HCEC 1CT (cell line): ENCODE data around the gene ENAH.
"Not testable (repeated sequence)": the region's sequence is repeated elsewhere in the genome, so short reads cannot be mapped to it uniquely, and the experiment has no call there.

Source experiments
- DNase-seq: peaks from one replicate; pipeline ENCODE4 v3.0.0-alpha.2; 2017

Gene ENAH

DNA sequence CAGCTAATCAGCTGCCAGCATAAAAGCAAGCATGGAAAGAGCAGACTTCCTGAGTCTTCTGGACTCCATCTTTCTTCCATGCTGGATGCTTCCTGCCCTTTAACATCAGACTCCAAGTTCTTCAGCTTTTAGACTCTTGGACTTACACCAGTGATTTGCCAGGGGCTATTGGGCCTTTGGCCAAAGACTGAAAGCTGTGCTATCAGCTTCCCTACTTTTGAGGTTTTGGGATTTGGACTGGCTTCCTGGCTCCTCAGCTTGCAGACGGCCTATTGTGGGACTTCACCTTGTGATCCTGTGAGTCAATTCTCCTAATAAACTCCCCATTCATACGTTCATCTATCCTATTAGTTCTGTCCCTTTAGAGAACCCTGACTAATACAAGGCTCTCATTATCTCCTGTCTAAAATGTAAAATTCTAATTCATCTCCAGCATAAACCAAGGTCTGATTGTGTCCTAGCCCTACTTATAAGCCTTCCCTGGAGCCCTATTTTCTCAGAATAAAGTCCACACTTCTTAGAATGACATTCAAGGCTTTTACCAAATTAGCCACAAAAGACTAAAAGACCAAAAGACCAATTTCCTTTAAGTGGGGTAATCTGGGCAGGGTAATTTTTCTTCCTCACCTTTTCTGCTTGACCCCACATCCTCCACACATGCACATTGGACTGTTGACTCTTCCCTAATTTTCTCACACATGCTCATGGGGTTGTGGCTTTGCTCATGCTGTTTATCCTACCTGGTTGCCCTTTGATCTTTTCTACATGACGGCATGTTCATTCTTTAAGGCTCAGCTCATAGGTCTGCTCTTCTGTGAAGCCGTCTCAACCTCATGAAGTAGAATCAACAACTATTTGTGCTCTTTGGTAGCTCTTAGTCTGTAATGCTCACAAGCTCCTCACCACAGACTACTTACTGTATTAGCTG, 18.1 kb upstream of the ENAH start:
- DNase-seq = no peak

DNA sequence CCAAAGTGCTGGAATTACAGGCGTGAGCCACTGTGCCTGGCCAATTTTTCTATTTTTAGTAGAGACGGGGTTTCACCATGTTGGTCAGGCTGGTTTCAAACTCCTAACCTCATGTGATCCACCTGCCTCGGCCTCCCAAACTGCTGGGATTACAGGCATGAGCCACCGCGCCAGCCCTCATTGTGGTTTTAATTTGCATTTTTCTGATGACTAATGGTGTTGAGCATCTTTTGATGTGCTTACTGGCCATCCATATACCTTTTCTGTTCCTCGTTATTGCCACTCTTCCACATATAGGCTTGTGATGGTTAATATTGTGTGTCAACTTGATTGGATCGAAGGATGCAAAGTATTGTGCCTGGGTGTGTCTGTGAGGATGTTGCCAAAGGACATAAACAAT, 17.4 kb upstream of the ENAH start:
- no peak for DNase-seq

DNA sequence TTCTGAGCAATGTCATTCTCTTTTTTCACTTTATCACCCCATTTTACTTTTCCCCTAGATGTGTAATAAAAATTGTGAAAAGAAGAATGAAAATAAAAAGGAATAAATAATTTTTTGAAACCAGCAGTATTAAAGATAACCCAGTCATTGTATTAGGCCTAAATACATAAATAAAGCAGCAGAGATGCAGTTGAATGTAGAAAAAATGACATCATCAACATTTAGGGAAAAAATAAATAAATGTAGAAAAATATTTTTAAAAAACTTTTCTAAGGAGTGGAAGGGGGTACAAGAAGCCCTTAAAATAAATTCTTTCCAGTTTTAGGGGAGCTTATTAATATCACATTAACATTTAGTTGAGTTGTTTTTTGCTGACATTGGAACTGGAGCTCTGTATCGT, 15.3 kb upstream of the ENAH start:
- no peak for DNase-seq

DNA sequence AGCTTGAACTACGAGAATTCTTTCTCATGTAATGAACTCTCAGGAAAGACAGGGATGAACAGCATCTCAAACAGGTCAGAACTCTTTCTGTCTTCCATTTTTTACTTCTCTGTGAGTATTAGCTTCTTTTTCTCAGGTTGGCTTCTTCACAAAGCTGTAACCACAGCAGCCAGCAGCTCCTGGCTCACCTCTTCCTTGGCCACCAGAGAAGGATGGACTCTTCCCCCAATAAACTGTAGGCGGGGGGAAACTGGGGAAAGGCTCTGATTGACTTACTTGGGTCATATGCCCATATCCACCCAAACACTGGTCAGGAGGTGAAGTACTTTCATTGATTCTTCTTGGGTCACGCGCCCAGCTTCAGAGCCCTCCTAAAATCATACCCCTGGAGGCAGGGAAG, 14.4 kb upstream of the ENAH start:
- DNase-seq = no peak

DNA sequence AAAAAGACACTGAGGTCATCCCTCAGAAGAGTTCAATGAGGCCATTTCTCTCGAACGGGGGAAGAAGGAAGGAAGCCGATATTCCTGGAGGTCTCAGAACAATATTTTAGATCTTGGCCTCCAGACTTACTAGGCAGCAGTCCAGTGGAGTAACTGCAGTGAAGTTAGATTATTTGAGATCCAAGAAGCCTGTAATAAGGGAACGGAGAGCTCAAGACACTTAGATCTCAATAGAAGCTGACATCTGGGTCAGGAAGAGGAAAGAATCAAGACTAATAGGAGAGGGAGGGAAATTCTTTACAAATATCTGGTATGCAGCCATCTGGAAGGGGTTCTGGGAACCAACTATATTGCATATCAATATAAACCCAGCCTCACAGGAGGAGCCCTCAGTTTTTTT, 13.6 kb upstream of the ENAH start:
- no peak for DNase-seq

DNA sequence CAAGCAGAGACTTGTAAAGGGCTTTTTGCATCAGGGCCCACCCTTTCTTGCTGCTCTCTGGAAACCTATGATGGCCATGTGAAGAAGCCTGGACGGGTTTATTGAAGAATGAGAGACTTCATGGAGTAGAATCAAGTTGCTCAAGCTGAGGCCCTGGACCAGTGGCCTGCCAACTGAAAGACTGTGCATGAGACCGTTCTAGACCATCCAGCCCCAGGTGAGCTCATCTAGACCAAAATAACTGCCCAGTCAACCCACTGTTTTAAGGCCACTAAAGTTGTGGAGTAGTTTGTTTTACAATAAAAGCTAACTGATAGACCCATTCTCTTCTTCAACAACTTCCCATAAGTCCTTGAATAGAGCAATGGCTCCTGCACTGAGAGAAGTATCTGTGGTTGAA, 11.8 kb upstream of the ENAH start:
- DNase-seq = no peak

DNA sequence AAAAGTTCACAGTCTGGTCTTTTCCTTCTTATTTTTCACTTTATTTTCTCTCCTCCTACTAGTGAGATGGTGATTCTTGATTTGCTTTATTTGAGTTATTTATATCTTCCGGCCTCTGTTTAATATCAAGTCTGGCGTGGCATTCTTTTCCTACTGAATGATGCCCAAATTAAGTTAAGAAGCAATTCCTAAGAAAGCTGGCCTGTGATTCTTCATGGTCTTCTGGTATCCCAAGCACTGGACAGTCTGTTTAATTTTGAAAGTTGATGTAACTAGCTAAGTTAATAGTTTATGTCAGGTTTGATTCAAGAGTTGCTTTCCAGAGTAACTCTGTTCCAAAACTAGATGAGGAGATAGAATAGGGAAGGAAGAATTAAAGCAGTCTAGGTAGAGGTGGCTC, 9.2 kb upstream of the ENAH start:
- DNase-seq = no peak

DNA sequence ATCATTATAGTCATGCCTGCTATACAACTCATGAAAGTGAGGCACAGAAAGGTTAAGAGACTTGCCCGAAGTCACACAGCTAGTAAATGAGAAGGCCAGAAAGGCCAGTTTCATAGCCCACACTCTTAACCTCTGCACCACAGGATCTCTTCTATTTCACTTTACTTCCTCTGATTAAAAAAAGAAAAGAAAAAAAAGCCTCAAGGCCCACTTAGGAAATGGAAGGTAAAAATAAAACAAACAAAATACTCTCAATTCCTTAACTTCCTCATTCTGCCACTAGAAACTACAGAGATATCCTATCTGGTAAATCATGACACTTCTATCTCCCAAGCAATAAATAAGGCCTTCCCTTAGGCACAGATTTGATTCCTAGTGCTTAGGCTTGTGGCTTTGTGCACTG, 7.6 kb upstream of the ENAH start:
- DNase-seq = no peak

DNA sequence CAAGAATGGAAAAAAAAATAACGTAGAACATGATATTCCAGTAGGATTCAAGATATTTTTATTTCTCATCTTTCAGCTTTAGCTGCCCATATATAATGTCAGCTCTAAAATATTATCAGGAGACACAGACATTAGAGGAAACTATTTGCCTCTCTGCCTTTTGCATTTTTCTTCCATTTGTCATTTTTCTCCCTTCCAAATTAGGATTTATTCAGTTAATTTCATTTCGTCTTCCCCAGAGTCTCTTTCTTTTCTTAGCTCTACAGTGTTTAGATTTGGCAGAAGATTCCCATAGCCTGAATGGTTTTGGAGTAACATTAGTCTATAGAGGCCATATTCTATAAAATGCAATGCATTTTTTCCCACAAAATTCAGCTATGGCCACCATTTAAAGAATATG, 5.1 kb upstream of the ENAH start:
- DNase-seq = peak; percentile 54

DNA sequence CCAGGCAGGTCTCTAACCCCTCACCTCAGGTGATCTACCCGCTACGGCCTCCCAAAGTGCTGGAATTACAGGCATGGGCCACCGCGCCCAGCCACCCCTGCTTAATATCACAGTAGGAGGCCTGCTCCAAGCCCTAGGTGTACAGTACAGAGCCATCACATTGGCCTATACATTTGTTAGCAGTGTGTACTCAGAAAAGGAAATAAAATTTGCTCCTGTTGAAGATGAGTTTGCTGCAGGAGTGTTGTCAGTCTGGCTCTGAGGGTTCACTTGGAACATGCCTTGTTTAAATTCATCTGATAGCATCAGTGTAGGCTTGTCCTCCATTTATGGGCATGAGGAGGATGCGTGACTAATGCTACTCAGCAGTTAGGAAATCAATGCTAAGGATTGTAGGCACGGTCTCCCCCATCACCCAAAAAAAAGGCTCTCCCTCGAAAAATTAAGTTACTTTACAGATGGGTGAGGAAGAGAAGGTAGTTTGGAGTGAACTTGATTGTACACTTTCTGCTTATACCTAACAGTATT, 4.6 kb upstream of the ENAH start:
- DNase-seq = peak; percentile 92

DNA sequence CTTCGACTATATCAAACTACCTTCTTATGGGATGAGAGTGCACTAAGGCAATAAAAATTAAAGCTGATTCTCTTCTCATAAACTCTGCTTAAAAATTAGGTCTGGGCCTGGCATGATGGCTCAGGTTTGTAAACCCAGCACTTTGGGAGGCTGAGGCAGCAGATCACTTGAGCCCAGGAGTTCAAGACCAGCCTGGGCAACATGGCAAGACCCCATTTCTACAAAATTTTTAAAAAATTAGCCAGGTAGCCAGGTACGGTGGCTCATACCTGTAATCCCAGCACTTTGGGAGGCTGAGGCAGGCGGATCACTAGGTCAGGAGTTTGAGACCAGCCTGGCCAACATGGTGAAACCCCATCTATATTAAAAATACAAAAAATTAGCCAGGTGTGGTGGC, 3.3 kb upstream of the ENAH start:
- DNase-seq = not testable (repeated sequence)

DNA sequence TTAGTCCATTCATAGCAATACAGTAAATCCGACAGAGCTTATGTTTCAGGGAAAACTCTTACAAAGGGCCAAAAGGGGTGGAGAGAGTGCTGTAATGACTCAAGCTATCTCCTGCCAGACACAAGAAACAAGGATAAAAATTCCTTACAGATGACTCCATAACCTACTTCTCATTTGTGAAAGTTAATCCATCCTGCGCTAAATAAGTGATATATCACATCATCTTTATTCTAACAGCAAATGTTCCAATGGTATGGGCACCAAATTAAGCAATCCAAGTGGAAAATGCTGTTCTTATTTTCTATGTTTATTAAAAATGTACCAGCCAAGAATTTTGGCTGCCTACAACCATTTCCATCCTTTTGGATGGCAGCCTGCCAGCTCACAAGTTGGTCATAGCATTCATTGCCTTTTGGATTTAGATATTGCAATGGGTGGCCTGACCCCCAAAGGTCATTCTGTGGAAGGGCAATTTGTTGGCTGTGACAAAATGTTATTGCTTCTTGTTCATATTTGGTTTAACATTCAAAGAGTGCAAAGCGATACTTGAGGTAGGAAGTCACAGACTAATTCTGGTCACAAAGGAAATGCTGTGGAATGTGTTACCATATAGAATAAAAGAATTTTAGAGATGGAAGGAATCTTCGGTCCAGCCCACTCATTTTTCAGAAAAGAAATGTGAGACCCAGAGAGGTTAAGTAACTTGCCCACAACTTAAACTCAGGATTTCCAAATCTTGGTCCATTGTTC, 2.8 kb upstream of the ENAH start:
- peak; percentile 99 for DNase-seq

DNA sequence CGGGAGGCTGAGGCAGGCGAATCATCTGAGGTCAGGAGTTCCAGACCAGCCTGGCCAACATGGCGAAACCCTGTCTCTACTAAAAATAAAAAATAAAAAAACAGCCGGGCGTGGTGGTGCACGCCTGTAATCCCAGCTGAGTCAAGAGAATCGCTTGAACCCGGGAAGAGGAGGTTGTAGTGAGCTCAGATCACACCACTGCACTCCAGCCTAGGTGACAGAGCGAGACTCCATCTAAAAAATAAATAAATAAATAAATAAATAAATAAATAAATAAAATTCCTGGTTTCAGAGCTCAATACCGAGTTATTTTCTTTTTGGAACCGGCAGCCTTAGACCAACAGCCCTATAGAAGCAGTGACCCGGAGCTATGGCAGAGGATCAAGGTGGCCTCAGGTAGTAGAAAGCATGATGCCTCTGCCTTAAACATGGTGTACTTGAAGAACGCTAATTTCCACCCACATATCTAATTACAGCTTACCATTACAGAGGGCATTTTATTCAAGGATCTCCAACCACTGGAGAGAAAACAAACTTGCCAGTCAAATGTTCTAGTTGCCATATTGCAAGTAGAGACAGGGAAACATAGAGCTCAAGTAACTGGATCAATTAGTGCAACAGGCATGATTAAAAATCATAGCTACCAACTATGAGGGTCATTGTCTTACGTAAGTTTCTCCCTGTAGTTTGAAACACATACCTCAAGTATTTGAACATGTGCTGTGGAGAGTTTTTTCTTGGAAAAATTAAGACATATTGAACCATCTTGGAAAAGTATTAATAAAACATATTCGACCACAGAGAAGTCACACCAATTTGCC, 2.0 kb upstream of the ENAH start:
- no peak for DNase-seq

DNA sequence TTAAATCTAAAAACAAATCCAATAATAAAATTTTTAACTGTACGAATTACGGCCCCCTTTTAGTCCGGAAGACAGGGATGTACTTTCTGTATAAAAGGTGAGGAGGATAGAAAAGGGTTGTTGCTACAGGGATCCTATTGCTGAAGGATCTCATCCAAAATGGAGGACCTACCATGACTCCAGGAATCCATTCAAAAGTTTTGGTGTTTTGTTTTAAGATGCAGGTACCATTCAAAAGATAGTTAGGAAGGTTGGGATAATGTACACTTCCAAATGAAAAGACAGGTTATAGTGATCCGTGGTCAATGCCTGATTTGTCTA, 1.3 kb upstream of the ENAH start:
- DNase-seq = no peak

DNA sequence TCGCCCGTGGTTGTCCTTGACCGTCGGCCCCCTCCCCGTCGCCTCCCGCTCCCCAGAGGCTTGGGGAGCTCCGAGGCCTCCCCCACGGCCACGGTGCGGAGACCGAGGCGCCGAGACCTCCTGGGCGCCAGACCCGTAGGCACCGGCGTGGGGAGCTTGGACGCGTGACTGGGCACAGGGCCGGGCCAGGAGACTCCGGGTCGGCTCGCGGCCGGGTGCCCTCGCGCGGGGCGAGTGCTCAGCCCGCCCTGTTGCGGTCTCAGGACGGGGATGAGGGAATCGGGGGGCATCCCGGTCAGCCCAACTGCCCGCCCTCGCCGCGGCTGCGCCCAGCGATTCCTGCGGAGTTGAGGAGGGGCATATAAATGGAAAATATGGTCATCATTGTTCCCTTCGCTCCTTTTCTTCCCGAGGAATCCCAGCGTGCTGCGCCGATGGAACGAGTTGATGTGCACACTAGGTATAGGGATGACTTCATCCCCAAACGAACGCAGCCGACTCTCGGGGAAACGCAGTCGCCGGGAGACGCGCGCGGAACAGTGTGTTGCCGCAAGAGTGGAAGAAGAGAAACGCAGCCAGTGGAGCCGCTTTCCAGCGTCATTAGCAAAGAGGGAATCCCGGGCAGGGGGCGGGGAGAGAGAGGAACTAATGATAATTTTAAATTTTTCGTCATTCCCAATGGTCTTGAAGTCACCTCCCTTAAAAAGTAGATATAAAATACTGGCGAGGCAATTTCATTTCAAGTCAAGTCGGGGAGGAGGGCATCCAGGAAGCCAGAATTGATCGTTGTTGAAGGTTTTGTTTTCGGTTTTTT, 747 bp upstream of the ENAH start:
- DNase-seq = peak; percentile 77

DNA sequence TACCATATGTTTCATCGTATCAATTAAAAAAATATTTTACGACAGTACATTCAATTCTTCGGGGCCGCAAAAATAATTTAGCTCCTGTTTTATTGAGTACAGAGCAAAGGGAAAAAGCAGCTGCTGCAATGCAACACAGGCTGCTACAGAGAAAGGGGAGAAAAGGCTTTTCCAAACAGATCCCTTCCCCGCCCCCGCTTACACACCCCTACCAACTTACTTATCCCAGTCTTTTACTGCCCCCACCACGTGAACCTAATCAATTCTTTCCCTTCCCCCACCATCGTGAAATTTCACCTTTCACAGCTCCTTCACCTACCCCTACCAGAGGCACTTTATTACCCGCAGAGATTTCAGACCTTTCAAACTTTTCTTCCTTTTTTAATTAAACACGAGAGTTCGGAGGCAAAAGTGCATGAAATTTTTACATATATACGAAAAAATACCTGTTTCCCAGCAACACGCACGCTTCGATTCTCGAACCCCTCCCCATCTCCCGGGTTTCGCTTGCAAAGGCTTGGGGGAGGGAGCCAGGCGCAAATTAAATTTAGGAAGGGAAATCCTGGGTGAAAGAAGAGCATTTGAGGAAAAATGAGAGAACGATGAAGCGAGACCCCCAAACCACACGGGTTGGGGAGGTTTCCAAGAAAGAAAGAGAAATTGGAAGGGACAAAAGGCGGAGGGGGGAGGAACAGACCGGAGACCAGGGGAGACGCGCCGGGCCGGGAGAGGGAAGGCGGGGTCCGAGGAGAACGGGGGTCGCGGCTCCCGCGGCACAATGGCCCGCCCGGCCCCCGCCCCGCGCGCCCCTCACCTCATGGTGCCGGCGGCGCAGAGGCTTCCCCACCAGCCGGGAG, 823 bp downstream of the ENAH start:
- peak; percentile 26 for DNase-seq

DNA sequence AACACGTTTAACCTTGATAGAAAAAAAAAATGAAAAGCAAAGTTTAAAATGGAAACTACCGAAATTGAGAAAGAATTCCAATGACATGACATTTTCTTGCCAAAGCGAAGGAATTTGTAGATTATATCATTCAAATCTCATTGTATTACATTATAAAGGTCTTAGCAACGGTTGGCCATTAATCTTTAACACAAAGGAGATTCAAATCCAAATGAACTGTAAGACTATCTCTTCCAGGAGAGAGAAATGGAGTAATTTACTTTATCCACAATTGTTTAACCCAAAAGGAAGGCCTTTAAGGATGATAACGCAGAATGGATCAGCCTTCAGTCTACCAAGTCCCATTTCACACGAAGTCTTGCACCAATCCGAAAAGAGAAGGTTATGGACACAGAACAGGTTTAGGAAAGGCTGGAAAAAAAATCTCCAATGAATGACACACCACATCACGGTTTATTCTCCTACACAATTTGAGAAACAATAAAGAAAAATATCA, 1.5 kb downstream of the ENAH start:
- peak; percentile 48 for DNase-seq

DNA sequence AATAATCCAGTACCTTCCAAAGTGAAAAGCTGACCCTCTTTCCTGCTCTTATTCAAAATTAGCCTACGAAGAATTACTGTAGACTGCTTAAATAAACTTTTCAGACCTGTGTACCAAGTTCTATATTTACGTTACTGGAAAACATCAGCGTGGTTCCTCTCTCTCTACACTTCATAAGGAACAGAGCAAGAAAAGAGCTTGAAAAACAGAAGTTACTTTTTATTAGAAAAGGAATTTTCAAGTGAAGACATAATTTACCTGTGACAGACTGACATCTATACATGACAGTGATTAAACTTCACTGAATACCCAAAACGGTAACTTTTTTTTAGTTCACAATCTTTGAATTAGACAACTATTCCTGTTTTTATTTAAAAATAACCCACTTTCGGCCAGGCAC, 2.7 kb downstream of the ENAH start:
- DNase-seq = no peak

DNA sequence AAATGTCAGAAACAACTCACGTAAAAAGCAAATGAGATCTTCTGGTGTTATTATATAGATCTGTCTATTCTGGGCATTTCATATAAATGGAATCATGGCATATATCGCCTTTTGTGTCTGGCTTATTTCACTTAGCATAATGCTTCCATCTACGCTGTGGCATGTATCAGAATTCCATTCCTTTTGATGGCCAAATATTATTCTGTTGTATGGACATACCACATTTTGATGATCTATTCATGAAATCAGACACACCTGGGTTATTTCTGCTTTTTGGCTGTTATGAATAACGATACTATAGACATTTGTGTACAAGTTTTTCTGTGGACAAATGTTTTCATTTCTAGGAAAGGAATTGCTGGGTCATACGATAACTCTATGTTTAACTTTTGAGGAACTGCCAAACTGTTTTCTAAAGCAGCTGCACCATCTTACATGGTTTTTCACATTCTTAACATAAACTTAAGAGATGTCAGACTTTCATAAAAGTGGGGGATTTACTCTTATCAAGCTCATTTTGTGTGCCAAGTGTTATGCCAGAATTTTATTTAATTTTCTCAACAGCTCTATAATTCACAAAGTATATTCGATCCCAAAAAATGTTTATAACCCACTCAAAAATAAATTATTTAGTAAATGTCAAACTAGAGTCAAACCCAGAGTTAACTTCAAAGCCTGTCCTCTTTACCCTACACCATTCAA, 7.6 kb downstream of the ENAH start:
- no peak for DNase-seq

DNA sequence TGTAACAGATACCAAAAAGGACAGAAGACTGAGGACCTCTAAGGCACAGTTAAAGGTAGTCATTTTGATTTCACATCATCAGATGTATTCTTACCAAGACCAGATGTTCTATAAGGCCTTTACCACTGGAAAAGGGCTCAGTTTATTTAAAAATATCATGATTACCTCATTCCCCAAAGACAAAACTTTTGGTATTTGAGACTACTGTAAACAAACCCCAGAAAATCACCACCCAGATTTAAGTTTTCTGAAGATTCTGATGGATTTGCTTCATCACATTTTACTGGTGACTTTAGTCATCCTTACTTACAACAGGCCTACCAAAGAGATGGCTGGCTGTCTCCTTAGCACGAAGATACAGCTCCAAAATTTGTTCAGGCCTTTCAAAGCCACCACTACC, 8.3 kb downstream of the ENAH start:
- DNase-seq = peak; percentile 51

DNA sequence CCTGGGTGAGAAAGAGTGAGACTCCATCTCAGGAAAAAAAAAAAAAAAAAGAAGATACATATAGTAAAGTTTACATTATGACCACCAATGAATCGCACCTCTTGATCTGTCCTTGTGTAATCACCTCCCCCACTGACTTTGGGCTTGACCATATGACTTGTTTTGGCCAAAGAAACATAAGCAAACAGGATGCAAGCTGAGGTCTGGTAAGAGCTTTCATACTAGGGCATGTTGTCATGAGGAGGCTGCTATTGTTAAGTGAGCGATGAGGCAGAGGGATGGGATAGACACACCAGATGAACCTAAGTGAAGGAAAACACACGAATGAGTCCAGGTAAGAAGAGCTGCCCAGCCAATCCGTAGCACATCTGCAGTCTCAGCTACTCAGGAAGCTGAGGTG, 10.7 kb downstream of the ENAH start:
- DNase-seq = peak; percentile 51
